ENCODE data around the gene TULP1.
"Not testable (repeated sequence)": the region's sequence is repeated elsewhere in the genome, so short reads cannot be mapped to it uniquely, and the experiment has no call there.

Gene TULP1

GRCh38 chr6:35512740-35513139 lies at the start of gene TULP1:
TSS of gene TULP1 (minus strand) at chr6:35512896. CDS start at chr6:35512858, 38 bp downstream.
- no peak for DNase-seq

- DNase-seq: no peak
Measured at GRCh38 chr6:35562060-35562459, 49.4 kb upstream of the TULP1 start.

GRCh38 chr6:35561113-35561512 lies 48.4 kb upstream of the TULP1 start:
- no peak for DNase-seq

- no peak for DNase-seq
Measured at GRCh38 chr6:35558571-35558970, 45.9 kb upstream of the TULP1 start.

GRCh38 chr6:35557239-35557638 lies 44.5 kb upstream of the TULP1 start:
- DNase-seq: no peak

- no peak for DNase-seq
Measured at GRCh38 chr6:35554811-35555210, 42.1 kb upstream of the TULP1 start.

GRCh38 chr6:35553315-35553714 lies 40.6 kb upstream of the TULP1 start:
- no peak for DNase-seq

- DNase-seq: peak; percentile 69
Measured at GRCh38 chr6:35552285-35552917, 39.7 kb upstream of the TULP1 start.

GRCh38 chr6:35550437-35550836 lies 37.7 kb upstream of the TULP1 start:
- no peak for DNase-seq

- no peak for DNase-seq
Measured at GRCh38 chr6:35547676-35548075, 35.0 kb upstream of the TULP1 start.

GRCh38 chr6:35544769-35545361 lies 32.2 kb upstream of the TULP1 start:
- no peak for DNase-seq

- no peak for DNase-seq
Measured at GRCh38 chr6:35543459-35544193, 30.9 kb upstream of the TULP1 start.

- DNase-seq: no peak
Measured at GRCh38 chr6:35541836-35542235, 29.1 kb upstream of the TULP1 start.

GRCh38 chr6:35539223-35539622 lies 26.5 kb upstream of the TULP1 start:
- DNase-seq: no peak

GRCh38 chr6:35535847-35536246 lies 23.2 kb upstream of the TULP1 start:
- not testable (repeated sequence) for DNase-seq

GRCh38 chr6:35534407-35535170 lies 21.9 kb upstream of the TULP1 start:
- DNase-seq: no peak

GRCh38 chr6:35533981-35534380 lies 21.3 kb upstream of the TULP1 start:
- no peak for DNase-seq

GRCh38 chr6:35532126-35532525 lies 19.4 kb upstream of the TULP1 start:
- no peak for DNase-seq

- no peak for DNase-seq
Measured at GRCh38 chr6:35524380-35525020, 11.8 kb upstream of the TULP1 start.

GRCh38 chr6:35522660-35523658 lies 10.3 kb upstream of the TULP1 start:
- peak; percentile 76 for DNase-seq

GRCh38 chr6:35522151-35522550 lies 9.5 kb upstream of the TULP1 start:
- no peak for DNase-seq

- DNase-seq: no peak
Measured at GRCh38 chr6:35521235-35521634, 8.5 kb upstream of the TULP1 start.

All from activated CD8-positive, alpha-beta memory T cell treated with anti-CD3 and anti-CD28 coated beads, Interleukin-2, amount 50 U/mL, for 4 hours (primary cell).